DMS 273 (cell line): ENCODE data around the gene GCA.

Experiments used
- DNase-seq: peaks from one replicate; lab custom pipeline; 2025; ENCODE audit not compliant: unreplicated experiment; lab: John Stamatoyannopoulos, UW

The GCA gene, protein sequence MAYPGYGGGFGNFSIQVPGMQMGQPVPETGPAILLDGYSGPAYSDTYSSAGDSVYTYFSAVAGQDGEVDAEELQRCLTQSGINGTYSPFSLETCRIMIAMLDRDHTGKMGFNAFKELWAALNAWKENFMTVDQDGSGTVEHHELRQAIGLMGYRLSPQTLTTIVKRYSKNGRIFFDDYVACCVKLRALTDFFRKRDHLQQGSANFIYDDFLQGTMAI

DNA sequence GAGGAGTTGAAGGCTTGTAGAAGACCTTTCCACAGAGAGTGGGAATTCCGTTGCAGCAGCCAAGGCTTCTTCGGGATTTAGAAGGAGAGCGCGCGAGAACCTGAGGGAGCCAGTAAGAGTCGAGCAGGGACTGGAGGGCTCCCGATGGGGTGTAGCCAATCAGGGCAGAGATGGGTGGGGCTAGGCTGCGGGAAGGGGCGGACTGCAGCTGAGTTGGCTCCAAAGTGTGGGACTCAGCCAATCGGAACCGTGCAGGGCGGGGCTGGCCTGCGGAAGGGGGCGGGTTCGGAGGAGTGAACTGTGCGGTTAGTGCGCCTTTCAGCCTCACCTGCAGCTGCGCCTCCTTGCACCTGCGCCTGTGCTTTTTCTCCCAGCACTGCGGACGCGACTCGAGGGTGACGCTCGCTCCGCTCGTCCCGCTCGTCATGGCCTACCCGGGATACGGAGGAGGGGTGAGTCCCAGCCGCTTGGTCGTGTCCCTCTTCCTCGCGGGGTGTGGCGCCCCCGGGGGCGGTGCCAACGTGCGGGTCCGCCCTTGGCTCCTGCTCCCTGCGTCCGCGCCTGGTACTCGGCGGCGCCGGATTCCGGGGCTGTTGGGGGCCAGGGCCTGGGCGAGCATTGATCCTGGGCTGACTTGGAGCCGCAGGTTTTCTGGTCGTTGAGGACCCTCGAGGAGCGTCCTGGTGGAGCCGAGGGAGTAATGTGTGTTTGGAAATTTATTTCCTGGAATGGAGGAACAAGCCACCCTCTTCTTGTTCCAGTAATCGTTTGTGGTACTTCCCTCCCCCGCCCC lies at the start of gene GCA:
Gene GCA, plus strand, starts transcription at position 309 of the 793 bp plus-strand sequence. Its CDS starts 117 bp downstream, at position 426.
- peak; percentile 97 for DNase-seq

DNA sequence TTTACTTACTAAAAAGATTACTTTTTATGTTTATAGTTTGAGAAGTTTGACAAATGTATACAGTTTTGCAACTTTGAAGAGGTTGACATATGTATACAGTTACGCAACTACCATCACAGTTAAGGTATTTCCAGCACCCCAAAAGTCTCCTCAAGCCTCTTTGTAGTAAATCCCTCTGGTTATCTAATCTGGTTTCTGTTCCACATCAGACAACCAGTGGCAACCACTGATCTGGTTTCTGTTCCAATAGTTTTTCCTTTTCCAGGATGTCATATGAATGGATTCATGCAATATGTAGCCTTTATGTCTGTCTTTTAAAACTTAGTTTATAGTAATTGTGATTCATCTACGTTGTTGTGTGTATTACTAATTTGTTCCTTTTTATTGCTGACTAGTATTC lies 48.9 kb upstream of the GCA start:
- no peak for DNase-seq

DNA sequence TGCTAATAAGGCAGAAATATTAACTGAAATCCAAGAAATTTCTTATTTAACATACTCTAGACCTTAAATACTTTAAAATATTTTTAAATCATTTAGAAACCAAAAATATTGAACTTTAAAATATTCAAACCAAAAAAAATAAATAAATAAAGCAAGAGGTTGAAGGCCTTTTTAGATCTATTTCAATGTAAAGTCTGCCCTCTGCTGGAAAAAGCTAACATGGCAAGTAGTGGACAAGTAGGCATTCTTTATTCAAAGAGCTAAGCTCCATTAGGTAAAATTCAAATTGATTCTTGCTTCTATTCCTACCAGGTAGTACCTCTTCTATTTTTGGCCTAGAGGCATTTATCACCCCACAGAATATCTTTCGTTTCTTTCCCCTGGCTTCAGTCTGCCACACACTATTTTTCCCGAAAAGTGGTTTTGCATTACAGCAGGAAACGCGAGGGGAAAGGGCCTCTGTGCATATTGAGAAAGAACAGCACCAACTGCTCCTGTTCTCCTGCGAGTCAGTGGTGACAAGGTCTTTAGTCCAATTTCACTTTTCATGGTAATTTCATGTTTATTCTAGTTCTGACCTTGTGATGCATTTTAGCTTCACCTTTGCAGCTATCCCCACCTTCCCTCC lies 45.9 kb upstream of the GCA start:
- DNase-seq: peak; percentile 89

DNA sequence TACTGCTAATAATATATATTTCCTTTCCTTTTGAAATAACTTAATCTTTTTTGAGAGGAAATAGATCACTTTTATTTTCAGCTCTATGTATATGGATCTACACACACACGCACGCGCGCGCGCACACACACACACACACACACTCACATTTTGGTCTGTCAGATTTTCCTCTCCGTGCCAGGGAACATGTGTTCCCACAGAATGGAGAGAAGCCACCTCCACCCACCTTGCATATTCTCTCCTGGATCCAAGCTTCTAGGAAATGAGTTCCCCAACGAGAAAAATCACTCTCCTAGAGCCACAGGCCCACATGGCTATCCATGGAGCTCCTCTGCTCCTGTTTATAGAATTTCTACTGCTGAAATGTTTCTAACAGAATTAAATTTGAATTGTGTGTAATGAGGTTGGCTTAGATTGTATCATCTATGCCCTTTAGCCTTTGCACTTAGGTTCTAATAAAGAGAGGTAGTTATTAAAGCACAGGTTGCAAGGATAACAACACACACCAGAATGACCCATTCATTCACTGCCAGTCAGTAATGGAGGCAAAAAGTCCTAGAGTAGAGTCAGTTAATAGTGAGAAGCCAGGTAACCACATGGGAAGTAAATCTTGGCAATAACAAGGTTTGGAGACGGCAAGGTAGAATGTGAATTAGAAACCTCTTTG lies 45.1 kb upstream of the GCA start:
- DNase-seq: no peak

DNA sequence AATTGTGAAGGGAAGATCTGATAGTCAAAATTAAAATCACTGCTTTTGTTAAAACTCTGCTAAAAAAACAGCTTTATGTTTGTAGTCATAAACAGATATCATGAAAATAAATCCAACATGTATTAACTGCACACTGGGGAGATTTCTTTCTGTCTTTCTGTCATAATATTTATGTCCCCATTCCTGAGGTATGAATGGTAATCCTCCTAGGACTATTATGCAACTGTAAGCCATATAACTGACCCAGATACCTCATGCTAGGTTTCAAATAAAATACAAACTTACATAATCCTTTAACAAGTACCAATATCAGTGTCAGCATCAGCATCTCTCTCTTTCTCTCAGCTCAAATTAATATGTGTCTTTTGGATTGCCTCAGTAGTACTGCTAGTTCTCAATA lies 43.7 kb upstream of the GCA start:
- no peak for DNase-seq

DNA sequence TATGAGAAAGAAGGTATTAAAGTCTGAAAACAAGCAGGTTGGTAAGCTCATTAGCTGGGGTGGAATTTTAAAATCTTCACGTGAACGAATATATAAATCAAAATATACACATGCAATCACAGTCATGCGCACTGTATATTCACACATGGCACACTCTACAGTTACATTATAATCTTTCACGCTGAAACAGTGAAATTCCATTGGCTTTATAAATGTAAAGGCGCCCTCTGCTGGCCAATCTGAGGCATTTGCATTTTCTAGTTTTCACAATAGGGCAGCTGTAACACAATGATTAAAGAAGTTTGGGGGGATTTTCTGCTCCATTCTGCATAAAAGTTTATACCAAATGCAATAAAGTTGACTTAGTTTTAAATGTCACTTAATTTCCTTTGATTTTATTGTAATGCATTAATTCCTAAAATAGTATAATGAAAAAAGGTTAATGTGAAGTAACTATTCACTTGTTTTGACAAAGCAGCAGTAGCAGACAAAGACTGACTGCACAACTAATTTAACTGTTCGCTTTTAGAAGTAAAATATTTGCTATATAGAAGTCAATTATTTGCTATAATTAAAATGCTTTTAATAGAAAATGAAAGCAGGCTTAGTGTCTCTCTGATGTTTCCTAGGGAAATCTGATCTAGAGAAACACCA lies 42.7 kb upstream of the GCA start:
- DNase-seq: peak; percentile 85

DNA sequence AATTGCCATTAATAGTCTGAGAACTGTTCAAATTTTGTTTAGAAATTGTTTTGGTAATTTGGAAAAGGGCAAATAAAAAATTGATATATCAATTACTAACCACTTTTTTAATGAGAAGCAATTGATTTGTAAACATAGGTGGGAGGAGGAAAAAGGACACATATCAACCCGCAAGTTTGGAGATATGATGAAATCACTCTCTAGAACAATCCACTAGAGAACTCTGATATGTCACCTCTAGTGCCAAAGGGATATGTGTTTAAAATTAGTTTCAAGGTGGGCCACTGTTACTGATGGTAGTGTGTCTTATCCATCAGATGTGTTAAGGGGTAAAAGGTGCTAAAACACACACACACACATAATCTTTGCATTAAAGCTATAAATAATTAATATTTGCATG lies 42.1 kb upstream of the GCA start:
- DNase-seq: no peak

DNA sequence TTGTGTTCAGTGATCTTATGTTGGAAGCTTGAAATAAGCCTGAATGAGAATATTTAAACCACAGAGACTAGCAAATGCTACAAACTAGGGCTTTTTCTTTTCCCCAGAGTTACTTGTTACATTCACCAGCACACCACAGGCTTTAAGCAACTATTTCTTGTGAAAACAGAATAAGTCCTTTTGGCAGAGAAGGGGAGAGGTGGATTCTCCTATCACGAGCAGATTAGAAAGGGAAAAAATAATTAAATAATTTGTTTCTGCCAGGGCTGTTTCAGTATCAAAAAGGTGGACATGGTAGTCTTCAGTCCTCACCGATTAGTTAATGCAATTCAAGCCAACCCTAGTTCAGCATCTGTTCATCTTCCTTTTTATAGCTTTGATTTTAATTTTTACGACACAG lies 38.0 kb upstream of the GCA start:
- DNase-seq: peak; percentile 19

DNA sequence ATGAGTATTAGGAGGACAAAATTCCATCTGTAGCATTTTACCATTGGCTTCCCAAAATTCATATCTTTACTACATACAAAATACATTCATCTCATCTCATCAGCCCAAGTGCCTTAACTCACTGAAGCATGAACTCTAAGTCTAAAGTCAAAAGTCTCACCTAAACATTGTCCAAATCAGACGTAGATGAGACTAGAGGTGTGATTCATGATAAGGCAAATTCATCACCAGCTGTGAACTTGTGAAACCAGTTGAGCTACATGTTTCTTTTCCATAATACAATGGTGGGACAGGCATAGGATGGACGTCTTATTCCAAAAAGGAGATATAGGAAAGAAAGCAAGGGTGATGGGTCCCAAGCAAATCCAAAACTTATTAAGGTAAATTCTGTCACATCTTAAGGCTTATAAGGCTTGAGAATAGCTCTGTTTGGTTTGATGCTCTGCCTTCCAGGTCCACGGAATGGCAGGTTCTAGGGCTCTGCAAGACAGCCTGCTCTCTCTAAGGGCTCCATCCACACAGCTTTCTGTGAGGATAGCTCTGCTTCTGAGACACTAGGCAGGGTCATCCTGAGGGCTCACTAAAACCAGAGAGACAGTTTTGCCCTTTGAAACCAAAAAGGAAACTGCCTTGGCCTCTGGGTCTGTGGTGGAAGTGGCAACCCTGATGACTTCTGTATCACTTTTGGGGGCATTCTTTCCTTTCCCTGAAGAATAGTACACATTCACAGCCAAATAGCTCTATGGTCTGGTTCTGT lies 35.0 kb upstream of the GCA start:
- DNase-seq: no peak

DNA sequence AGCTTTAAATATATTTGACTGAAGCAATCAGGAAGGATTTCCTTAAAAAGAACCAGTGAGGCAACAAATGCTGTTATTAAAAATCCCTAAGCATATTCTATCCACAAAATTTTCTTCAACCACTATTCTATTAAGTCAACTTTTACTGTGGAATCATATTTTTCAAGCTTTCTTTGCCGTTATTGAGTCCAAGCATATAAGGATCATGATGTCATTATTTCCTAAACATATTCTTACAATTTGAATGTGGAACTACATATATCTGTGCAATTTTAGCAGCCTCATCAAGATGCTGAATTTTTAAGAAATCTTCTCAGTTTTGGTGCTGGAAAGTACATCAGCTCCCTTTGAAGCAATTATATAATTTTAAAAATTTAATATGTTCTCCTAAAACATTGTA lies 31.1 kb upstream of the GCA start:
- no peak for DNase-seq

DNA sequence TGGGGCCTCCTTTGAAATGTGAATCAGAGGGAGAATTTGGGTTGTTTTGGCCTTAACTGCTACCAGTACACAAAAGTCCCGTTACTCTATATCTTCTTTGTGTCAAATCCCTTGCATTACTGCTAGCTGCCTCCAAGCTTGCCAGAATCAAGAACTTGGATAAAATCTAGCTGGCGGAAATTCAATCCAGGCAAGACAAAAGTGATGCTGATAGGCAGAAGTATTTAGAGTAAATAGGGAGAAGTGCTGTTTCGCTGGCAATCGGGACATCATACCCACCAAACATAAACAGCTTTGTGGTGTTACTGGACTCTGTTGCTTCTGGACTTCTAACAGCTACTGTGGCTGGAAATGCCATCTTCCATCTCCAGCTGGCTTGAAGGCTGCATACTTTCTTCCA lies 28.0 kb upstream of the GCA start:
- DNase-seq: peak; percentile 9

DNA sequence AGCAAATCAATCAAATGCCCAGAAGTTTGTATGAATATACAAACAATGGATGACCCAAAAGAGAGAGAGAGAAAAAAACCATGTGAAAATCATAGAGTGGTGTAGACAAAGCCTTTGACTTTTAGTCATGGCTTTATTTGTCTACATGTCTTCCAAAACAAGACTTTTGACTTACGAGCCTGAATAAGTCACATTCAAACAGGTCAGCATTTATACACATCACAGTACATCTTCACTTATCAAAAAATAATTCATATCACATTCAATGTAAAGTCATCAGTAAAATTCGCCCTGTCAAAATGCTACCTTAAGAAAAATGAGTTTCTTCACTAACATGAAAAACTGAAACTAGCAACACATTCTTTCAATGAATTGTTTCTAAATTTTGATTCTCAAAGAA lies 27.3 kb upstream of the GCA start:
- no peak for DNase-seq

DNA sequence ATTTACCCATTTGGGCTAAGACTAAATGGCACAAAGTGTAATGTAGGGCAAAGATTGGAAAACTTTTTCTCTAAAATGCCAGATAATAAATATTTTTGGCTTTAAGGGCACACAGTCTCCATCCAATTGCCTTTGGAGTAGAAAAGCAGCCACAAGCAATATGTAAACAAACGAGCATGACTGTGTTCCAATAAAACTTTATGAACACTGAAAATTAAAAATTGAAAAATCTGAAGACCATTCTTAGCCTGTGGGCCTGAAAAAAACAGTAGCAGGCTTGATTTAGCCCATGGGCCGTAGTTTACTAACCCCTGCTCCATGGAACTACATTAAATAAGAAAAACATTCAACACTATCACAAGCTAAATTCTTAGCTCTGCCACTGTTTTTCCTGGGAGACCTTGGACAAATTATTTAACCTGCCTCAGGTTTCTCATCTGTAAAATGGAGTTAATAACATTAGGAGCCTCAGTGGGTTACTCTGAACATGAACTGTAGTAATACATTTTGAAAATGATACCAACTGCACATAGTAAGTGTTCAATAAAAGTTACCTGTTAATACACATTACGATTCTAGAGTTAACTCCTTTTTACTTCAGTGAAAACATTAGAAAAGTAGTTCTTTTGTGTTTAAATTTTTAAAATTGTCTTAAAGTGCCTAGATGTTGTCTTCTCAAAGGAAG lies 26.7 kb upstream of the GCA start:
- DNase-seq: peak; percentile 10

DNA sequence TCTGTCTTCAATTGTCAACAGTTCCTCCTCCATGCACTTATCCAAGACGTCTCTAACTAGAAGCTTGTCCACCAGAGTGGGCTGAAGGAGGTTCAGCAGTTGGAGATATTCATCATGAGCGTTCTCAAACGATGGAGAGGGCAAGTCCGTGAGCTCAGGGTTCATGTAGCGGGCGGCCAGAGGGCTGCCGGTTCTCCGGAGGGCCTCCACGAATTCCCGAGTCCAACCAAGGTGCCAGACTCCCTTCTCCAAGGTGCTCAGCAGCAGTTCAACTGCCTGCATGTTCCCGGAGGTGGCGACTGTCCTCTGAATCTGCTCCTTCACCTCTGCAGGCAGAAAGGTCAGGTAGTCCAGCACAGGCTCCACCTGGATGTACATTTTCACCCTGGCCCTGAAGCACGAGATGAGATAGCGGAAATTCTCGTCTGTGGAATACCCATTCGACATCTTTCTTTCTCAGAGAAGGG lies 26.0 kb upstream of the GCA start:
- peak; percentile 62 for DNase-seq

DNA sequence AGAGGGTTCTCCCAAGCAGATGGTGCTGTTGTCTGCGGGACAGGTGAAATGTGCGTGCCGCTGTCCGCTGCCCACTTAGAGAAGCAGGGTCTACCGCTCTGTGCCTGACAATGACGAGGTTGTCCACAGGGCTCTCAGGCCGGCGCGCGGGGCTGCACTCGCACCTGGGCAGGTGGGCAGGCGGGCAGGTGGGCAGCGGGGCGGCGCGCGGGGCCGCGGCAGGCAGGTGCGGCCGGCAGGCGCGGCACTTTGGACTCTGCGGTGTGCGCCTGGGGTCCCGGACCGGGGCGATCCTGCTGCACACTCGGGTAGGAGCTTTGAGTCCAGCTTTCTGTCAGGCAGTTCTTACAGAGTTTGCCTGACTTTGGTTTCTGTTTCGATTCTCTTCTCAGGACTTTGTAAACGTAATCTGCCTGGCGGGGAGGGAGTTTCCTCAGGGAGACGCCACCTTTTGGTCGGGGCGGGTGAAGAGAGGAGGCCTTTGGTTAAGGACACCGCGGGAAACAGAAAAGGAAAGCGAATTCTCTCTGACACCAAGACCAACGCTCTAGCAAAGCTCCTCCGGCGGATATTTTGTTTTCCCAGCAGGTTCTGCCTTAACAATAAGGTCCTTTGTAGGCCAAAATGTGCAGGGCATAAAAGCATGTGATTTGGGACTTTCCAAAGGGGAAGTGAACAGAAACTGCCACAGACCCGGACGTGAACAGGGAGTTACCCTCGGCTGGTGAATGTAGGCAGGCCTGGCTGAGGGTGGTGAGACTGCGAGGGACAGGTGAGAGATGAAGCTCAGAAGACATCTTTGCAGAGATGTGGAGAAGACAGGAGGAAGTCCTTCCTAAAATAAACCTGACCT lies 25.4 kb upstream of the GCA start, which contains the start of gene IFIH1:
Gene IFIH1, minus strand, starts transcription at position 357 of the 853 bp plus-strand sequence. CDS start 377 bp downstream, outside the sequence.
- DNase-seq: peak; percentile 94

DNA sequence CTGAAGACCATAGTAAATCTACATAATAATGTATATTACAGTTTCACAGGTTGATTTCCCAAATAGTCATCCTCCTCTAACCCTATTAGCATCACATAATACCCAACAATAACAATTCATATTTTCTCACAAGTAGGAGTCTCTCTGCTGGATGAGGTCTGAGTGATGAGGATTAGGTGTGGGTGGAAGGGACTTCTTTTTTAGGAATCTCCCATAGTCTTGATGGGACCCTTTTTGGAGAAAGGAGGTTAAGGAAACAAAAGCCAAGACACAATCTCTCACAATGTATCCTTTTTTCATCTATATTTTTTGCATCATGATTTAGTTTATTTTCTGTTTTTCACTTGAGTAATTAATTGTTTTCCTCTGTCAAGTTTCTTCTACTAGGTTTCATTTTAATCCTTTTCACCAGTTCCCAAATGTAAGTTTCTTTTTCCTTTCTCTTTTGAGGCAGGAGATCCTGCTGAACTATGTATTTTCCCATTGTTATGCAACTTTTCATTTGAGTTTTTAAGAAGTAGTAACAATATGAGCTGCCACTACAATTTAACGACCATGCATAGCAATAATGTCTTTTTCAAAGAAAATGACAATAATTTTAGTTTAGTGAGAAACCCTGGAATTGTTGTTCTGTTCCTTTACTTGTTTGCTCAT lies 22.9 kb upstream of the GCA start:
- DNase-seq: no peak

DNA sequence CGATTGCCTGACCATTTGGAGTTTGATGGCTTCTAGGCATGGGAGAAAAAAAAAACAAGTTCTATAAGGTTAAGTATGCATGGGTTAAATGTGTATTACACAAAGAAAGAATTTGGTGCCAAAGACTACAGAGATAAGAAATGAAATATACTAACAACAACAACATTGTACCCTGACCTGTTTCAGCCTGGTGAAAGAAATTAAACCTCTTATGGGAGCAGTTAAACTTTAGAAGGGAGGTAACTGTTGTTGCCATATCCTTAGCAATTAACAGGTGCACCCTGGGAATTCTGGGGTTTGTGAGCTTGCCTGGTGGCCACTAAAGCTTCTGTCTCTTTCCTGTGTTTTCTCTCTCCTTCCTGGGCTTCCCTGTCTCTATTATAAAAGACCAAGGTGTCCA lies 19.0 kb upstream of the GCA start:
- DNase-seq: no peak

DNA sequence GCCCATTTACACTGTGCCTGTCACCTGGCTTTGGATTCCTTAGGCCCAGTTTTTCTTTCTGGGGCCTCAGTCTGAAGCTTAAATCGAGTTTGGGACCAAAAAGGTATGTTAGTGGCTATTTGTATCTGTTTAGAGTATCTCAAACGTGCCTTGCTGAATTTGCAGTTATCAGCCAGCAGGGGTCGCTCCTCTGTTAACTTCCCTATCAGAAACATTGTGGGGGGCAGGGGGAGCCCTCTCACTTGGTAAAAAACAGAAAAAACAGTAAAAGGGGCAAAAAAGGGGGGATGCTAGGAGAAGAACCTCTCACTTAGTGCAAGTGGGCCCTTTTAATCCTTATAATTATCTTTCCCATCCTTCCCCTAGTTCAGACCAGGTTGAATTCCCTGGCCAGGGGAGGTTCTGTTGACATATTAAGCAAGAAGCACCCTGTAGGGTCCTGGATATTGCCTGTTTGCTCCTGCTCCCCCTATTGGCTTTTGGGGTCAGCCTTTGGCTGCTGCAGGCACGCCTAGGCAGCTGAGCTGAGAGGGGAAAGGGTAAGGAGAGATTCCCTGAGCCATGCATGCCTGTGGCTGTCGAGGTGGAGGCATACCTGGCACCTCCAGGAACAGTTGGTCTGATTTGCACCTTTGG lies 16.7 kb upstream of the GCA start:
- DNase-seq: peak; percentile 27
